Keratinocyte (primary cell): Measurements from ENCODE around the gene CFAP410.

ENCODE experiments used
- EZH2 ChIP-seq: IDR thresholded peaks from one replicate; pipeline ENCODE4 v1.6.1; 2012; ENCODE audit warnings: inconsistent platforms, mild to moderate bottlenecking, low read length, moderate library complexity
- TF ChIP-seq, protein P1 (sequence below), 3 experiments: IDR thresholded peaks in 1 of 3; conservative IDR thresholded peaks in 1 of 3; optimal IDR thresholded peaks in 1 of 3; 2 replicates in 2 of 3; 3 replicates in 1 of 3; pipeline versions ENCODE3 to v1.5.1; 2011; ENCODE audit warnings: low read length in 3 of 3, mild to moderate bottlenecking in 3 of 3, moderate library complexity in 2 of 3, control low read depth in 1 of 3, inconsistent platforms in 1 of 3; ENCODE audit not compliant: insufficient read depth in 2 of 3; ENCODE audit errors: extremely low read depth in 1 of 3

DNA sequence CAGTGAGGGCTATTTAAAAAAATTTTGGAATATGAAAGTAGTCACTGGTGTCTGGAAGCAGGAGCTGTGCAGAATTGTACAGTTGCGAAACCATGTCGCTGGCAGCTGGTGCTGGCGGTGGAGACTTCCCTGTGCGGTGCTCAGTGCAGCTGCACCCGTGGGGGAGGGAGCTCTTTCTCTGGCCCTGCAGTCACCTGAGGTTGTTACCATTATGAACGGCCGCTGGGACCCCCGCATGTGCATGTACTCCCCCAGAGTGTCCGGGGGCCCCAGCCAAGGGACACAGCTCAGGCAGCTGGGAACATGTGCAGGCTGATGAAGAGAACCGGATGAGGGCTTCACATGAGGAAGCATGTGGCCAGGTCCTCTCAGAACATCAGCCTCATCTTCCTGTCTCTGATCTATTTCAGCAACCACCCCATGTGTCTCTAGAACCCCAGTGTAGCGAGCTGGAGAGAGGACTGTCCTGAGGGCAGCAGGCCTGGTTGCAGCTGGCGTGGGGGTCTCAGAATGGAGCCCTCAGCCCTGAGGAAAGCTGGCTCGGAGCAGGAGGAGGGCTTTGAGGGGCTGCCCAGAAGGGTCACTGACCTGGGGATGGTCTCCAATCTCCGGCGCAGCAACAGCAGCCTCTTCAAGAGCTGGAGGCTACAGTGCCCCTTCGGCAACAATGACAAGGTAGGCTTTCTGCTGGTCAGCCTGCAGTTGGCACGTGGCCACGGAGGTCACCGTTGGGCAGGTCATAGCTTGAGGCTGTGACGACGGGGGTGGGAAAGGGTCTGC lies 14.2 kb upstream of the CFAP410 start, which contains the start of gene TRPM2:
- TF ChIP-seq, protein P1, sequence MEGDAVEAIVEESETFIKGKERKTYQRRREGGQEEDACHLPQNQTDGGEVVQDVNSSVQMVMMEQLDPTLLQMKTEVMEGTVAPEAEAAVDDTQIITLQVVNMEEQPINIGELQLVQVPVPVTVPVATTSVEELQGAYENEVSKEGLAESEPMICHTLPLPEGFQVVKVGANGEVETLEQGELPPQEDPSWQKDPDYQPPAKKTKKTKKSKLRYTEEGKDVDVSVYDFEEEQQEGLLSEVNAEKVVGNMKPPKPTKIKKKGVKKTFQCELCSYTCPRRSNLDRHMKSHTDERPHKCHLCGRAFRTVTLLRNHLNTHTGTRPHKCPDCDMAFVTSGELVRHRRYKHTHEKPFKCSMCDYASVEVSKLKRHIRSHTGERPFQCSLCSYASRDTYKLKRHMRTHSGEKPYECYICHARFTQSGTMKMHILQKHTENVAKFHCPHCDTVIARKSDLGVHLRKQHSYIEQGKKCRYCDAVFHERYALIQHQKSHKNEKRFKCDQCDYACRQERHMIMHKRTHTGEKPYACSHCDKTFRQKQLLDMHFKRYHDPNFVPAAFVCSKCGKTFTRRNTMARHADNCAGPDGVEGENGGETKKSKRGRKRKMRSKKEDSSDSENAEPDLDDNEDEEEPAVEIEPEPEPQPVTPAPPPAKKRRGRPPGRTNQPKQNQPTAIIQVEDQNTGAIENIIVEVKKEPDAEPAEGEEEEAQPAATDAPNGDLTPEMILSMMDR (optimal IDR thresholded peaks at IDR 0.05 in 1 of 3, IDR thresholded peaks at IDR 0.05 in 1 of 3, conservative IDR thresholded peaks at IDR 0.05 in 1 of 3; ENCODE audit: extremely low read depth in 1 of 3, insufficient read depth in 2 of 3, low read length in 3 of 3), result no peak
- no peak for TF ChIP-seq EZH2
